SJSA1 (cell line): ENCODE data around the gene SMC6. TPM values are rescaled to one million over a fixed set of nuclear protein-coding genes. Genes with fewer than 3 reads are reported as not detected.

Experiments used
- DNase-seq, 2 experiments: peaks; one replicate each; pipeline ENCODE4 v3.0.0-alpha.2; 2015 to 2020; ENCODE audit warnings: low spot score in 2 of 2, low read depth in 1 of 2
- H3K27ac ChIP-seq: fragments of 250-450 bp; sonication (Bioruptor Pico); 2 replicates; pipeline ENCODE4 v1.5.1; 2020; ENCODE audit warnings: mild to moderate bottlenecking, moderate library complexity
- H3K27me3 ChIP-seq: fragments of 250-450 bp; sonication (Bioruptor Pico); replicated peaks from 2 replicates; pipeline ENCODE4 v1.5.1; 2020; ENCODE audit warnings: mild to moderate bottlenecking, moderate library complexity
- H3K36me3 ChIP-seq: fragments of 250-450 bp; sonication (Bioruptor Pico); 2 replicates; pipeline ENCODE4 v1.5.1; 2020; ENCODE audit warnings: mild to moderate bottlenecking
- H3K4me1 ChIP-seq: fragments of 250-450 bp; sonication (Bioruptor Pico); replicated peaks from 2 replicates; pipeline ENCODE4 v1.6.1; 2021; ENCODE audit warnings: mild to moderate bottlenecking
- H3K4me3 ChIP-seq: fragments of 250-450 bp; sonication (Bioruptor Pico); 2 replicates; pipeline ENCODE4 v1.5.1; 2020; ENCODE audit warnings: mild to moderate bottlenecking
- H3K9me3 ChIP-seq: fragments of 250-450 bp; sonication (Bioruptor Pico); replicated peaks from 2 replicates; pipeline ENCODE4 v1.5.1; 2020; ENCODE audit warnings: mild to moderate bottlenecking
- total RNA-seq: library from RNA; depleted of rRNA; stranded (reverse); fragments of >200 nt; shearing (Covaris generic); gene quantifications from 2 replicates; pipeline ENCODE4 v1.2.3, GENCODE V29; 2014; rRNA removed

SMC6 gene
- total RNA-seq, 1 experiment from 2014 or later = 35.8 TPM

DNA sequence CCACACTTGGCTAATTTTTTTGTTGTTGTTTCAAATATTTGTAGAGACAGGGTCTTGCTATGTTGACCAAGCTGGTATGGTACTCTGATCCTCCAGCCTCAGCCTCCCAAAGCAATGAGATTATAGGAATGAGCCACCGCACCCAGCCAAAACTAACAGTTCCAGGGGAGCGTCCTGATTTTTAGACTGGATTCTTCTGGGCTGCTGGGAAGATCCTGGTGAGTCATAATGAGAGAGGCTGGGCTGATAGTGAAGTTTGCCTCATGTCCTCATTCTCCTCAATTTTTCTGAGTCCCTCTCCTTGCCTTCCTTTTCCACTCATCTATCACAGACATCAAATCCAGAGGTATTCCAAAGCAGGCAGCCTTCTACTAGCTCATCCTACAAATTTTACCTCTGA lies 131.8 kb downstream of the SMC6 start:
- DNase-seq = peak in 1 of 2 experiments; percentile 47
- peak overlapping the region; percentile 47; the same call in 1 of the 2 replicates for H3K27ac ChIP-seq
- no peaks in the 10 kb centered on the region for H3K27me3 ChIP-seq
- H3K36me3 ChIP-seq = no peaks in the 10 kb centered on the region
- no peak overlapping the region for H3K4me3 ChIP-seq
- H3K9me3 ChIP-seq = no peaks in the 10 kb centered on the region
- H3K4me1 ChIP-seq = peaks cover 25% of the 10 kb centered on the region

DNA sequence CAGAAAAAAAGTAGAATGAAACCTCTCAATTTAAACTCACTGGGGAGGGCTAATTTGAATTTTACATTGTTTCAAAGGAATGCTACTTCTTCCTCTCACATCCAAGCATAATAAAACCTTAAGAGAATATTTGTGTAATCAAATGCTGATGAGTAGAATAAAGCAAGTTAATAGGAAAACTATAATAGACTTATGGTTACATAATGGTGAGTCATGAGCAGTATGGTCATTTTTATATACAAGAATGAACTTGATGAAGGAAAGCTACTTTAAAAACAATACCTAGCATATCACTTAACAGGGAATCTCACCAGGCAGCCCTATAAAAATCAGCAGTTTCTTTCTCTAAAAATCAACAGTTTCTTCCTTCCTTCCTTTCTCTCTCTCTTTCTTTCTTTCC lies 132.8 kb downstream of the SMC6 start:
- Histone ChIP-seq H3K4me1 (peaks cover 35% of the 10 kb centered on the region), H3K9me3 (no peaks in the 10 kb centered on the region), H3K27ac (peak overlapping the region; percentile 47), H3K4me3 (no peak overlapping the region), H3K27me3 (no peaks in the 10 kb centered on the region), H3K36me3 (no peaks in the 10 kb centered on the region)
- peak in 1 of 2 experiments; percentile 69 for DNase-seq

DNA sequence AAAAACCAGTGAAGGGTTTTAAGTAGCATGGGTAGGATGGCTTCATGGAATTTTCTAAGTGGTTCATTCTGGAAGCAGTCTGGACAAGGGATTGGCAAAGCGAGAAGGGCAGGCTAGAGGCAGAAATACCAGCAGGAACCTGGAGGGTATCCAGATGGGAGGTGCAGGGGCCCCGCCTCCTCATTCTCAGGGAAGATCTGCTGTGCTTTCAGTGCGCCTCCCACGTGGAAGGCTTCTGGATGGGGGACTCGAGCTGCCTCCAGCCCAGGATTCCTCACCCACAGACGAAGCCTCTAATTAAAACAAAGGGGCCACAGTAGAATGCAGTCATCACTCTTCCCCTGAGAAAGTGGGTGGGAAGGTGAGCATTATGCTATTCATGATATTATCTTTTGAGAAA lies 133.3 kb downstream of the SMC6 start:
- no peaks in the 10 kb centered on the region for H3K9me3 ChIP-seq
- H3K4me3 ChIP-seq = no peak overlapping the region
- H3K4me1 ChIP-seq = peaks cover 40% of the 10 kb centered on the region
- no peaks in the 10 kb centered on the region for H3K36me3 ChIP-seq
- H3K27ac ChIP-seq = peak overlapping the region; percentile 47
- no peaks in the 10 kb centered on the region for H3K27me3 ChIP-seq
- peak; percentile 69 to 82 for DNase-seq

DNA sequence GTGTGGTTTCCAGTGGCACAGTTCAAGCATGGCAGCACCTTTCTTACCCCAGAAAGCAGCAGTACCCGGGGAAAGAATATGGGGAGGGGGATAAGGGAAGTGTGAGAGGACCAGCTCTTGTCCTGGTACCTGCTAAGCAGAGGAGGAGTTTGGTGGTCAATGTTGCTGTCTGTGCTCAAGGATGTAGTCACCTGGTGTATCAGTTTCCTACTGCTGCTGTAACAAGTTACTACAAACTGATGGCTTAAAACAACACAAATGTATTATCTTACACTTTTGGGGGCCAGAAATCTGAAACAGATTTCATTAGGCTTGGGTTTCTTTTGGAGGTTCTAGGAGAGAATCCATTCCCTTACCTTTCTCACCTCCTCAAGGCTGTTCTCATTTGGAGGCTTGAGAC lies 135.7 kb downstream of the SMC6 start:
- no peaks in the 10 kb centered on the region for H3K27me3 ChIP-seq
- peaks cover 43% of the 10 kb centered on the region for H3K4me1 ChIP-seq
- DNase-seq = no peak
- H3K36me3 ChIP-seq = no peaks in the 10 kb centered on the region
- no peaks in the 10 kb centered on the region for H3K9me3 ChIP-seq
- H3K4me3 ChIP-seq = no peak overlapping the region
- H3K27ac ChIP-seq = no peak overlapping the region

DNA sequence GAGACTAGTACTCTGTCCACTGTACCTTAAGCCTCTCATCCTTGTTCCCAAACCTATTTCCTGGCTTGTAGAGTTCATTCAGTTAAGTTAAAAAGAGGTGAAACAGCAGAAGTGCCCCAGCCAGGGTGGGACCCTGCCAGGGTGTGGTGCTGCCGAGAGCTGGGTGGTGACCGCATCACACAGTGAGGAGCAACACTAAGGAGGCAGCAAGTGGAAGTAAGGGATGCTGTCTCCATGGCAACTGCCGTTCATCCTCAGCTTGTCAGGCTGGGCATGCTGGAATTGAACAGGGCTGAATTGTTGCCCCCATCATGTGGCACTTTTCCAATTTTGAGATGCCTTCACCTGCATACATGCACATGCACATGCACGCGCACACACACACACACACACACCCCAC lies 136.1 kb downstream of the SMC6 start:
- DNase-seq = no peak
- Histone ChIP-seq H3K36me3 (no peaks in the 10 kb centered on the region), H3K4me3 (no peak overlapping the region), H3K27me3 (no peaks in the 10 kb centered on the region), H3K4me1 (peaks cover 43% of the 10 kb centered on the region), H3K27ac (no peak overlapping the region), H3K9me3 (no peaks in the 10 kb centered on the region)

DNA sequence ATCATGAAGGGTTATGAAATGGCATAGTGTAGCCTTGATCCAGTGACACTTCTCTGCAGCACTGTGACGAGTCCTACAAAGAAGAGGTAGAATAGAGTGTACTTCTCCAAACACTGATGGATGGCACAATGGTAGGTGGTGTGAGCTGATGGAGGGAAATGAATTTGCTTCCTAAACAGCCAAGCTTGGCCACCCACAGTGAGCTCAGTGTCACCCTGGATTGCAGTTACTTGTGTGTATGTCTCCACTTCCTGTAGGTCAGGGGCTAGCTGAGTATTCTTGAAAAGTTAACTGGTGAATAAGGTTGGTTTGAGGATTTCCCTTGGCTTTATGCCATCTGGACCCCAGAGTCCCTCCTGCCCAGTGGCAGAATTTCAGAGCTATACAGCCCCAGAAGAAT lies 137.2 kb downstream of the SMC6 start:
- peak overlapping the region; percentile 44 for H3K27ac ChIP-seq

DNA sequence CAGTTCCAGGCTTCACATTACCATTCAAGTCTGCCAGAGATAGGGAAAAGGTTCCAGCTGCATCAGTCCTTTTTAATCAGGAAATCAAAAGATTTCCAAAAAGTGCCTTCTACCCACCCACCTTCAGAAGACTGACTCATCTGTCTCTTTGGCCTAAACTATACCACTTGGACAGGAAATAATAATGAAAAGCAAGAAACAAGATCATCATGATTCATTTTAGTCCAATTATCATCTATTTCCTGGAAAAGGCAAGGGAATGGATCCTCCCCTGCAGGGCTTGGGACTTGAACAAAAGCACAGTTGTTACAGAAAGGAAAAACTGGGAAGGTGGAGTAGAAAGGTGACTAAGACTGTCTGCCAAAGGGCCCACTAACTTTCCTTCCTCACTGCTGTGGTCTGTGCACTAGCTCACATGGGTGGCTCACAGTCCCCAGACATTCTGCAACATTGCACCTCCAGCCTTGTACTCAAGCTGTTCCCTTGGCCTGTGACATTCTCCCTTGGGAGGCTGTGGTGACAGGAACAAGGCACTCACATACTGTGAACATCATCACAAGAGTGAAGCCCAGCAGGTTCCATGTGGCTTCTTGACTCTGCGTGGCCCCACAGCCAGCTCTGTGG lies 137.8 kb downstream of the SMC6 start:
- DNase-seq = peak in 1 of 2 experiments; percentile 58
- H3K36me3 ChIP-seq = no peaks in the 10 kb centered on the region
- H3K27me3 ChIP-seq = no peaks in the 10 kb centered on the region
- peak overlapping the region; percentile 44 for H3K27ac ChIP-seq
- H3K9me3 ChIP-seq = no peaks in the 10 kb centered on the region
- H3K4me1 ChIP-seq = peaks cover 31% of the 10 kb centered on the region
- no peak overlapping the region for H3K4me3 ChIP-seq

More for the DNA sequence above, 137.2 kb downstream of the SMC6 start:
- peak; percentile 54 to 62 for DNase-seq
- Histone ChIP-seq H3K27me3 (no peaks in the 10 kb centered on the region), H3K36me3 (no peaks in the 10 kb centered on the region), H3K4me1 (peaks cover 37% of the 10 kb centered on the region), H3K9me3 (no peaks in the 10 kb centered on the region), H3K4me3 (no peak overlapping the region)

DNA sequence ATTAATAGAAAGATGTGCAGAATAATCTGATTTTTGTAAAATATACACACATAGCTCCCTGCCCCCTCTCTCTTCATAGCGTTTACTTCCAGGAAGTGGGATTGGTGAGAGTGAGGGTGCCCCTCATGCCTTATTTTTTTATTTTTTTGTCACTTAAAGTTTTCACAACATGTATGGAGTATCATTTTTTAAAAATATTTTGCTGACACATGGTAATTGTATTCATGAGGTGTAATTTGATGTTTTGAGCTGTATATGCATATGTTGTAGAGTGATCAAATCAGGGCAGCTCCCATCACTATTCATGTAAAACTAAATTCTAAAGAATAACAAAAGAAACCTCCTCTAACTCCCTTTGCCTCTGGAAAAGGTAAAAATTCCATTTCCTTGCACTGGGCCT lies 138.5 kb downstream of the SMC6 start:
- H3K36me3 ChIP-seq = no peaks in the 10 kb centered on the region
- H3K4me3 ChIP-seq = no peak overlapping the region
- peak overlapping the region; percentile 44 for H3K27ac ChIP-seq
- peaks cover 24% of the 10 kb centered on the region for H3K4me1 ChIP-seq
- DNase-seq = no peak
- no peaks in the 10 kb centered on the region for H3K27me3 ChIP-seq
- H3K9me3 ChIP-seq = no peaks in the 10 kb centered on the region

DNA sequence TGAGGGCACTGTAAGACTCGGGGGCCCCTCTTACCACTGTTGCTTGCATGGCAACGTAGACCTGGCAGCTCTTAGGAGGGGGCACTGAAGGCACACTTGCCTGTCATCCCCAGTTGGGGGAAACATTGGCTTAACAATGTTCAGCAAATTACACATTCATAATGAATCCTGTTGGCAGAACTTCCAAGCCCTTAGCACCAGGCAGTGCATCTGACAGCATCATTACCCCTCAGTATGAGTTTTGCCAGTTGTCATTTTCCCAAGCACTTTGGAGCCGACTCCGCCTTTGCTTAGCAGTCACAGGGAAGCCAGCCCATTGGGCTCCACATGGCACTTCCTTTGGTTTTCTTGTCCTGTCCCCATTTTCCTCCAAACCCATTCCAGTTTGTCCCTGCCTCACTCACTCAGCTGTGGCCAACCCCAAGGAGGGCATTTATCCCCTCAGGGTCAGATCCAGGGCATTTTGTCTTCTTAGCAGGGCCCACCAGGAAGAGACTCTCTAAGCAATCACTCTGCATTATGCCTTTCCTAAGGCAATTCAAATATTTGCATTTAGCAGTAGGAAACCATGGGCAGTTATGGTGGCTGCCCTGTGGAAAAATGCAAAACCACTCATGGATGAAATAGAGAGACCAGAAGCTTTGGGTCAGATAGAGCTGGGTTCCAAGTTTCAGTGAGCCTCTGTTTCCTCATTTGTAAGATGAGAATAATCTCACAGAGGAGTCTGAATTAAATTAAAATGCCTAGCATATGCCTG lies 139.3 kb downstream of the SMC6 start:
- no peak overlapping the region for H3K4me3 ChIP-seq
- peaks cover 20% of the 10 kb centered on the region for H3K4me1 ChIP-seq
- H3K27ac ChIP-seq = no peak overlapping the region

More for the DNA sequence above, 139.3 kb downstream of the SMC6 start:
- H3K27me3 ChIP-seq = no peaks in the 10 kb centered on the region
- H3K9me3 ChIP-seq = no peaks in the 10 kb centered on the region
- no peak for DNase-seq
- no peaks in the 10 kb centered on the region for H3K36me3 ChIP-seq

Other genes with a start within 250 kb of the SMC6 start
- gene RAD51AP2, start 235.4 kb downstream of the SMC6 start, total RNA-seq = not detected in 2 replicates
- 1.00 and 4.1 TPM in 2 replicates for gene VSNL1, start 213.1 kb downstream of the SMC6 start, total RNA-seq
- gene GEN1, start 328 bp upstream of the SMC6 start, total RNA-seq = 30.0 and 31.1 TPM in 2 replicates
- gene MSGN1, start 62.6 kb upstream of the SMC6 start, total RNA-seq = not detected in 2 replicates
- gene KCNS3, start 124.9 kb upstream of the SMC6 start, total RNA-seq = 4.9 and 35.6 TPM in 2 replicates